Immature natural killer cell (primary cell): ENCODE measurements around the gene PWWP2B. TPM values are rescaled to one million over a fixed set of nuclear protein-coding genes. Genes with fewer than 3 reads are reported as not detected.

Experiments
- DNase-seq, 3 donors: peaks; one replicate each; pipeline ENCODE4 v3.0.0; 2022; ENCODE audit warnings: mixed read lengths in 1 of 3
- H3K27ac Mint-ChIP-seq, 6 donors: one replicate each; pipeline ENCODE4 v1.8.0; 2020; ENCODE audit warnings: mixed read lengths in 6 of 6, mild to moderate bottlenecking in 5 of 6, inconsistent platforms in 4 of 6, moderate library complexity in 3 of 6
- H3K27me3 Mint-ChIP-seq, 3 donors: one replicate each; pipeline ENCODE4 v1.8.0; 2020 to 2021; ENCODE audit warnings: low read depth in 3 of 3, mild to moderate bottlenecking in 3 of 3, mixed read lengths in 3 of 3, moderate library complexity in 3 of 3, inconsistent platforms in 1 of 3
- H3K36me3 Mint-ChIP-seq, 3 donors: one replicate each; pipeline ENCODE4 v1.8.0; 2020; ENCODE audit warnings: mixed read lengths in 3 of 3, inconsistent platforms in 2 of 3, mild to moderate bottlenecking in 2 of 3
- H3K4me1 Mint-ChIP-seq, 2 donors: one replicate each; pipeline ENCODE4 v1.8.0; 2020; ENCODE audit warnings: inconsistent platforms in 2 of 2, mild to moderate bottlenecking in 2 of 2, mixed read lengths in 2 of 2, moderate library complexity in 1 of 2
- H3K4me3 Mint-ChIP-seq, 5 donors: one replicate each; pipeline ENCODE4 v1.8.0; 2020; ENCODE audit warnings: mild to moderate bottlenecking in 5 of 5, mixed read lengths in 5 of 5, inconsistent platforms in 3 of 5, moderate library complexity in 3 of 5
- H3K9me3 Mint-ChIP-seq, 6 donors: one replicate each; pipeline ENCODE4 v1.8.0; 2020; ENCODE audit warnings: mild to moderate bottlenecking in 6 of 6, mixed read lengths in 6 of 6, inconsistent platforms in 4 of 6, moderate library complexity in 3 of 6
- polyA plus RNA-seq, 3 donors: library from polyadenylated mRNA; unstranded; fragments of 300-500 nt; fragmentation: Illumina TruSeq; gene quantifications; one replicate each; pipeline ENCODE4 v1.2.3, GENCODE V29; 2021

PWWP2B gene
- polyA plus RNA-seq, 3 donors from 2014 or later = 4.0 to 7.3 (median 4.3) TPM

- H3K36me3 Mint-ChIP-seq = no peaks in the 10 kb centered on the region
- no peak overlapping the region for H3K27ac Mint-ChIP-seq
- no peak for DNase-seq
- H3K4me3 Mint-ChIP-seq = no peak overlapping the region
- H3K9me3 Mint-ChIP-seq = no peaks in the 10 kb centered on the region
- H3K4me1 Mint-ChIP-seq = peaks cover 12 to 21% of the 10 kb centered on the region in 2 donors
- H3K27me3 Mint-ChIP-seq = peaks cover 0 to 4% (median 1%) of the 10 kb centered on the region in 3 donors
Observed at GRCh38 chr10:132439025-132439388, 42.0 kb downstream of the PWWP2B start.

GRCh38 chr10:132439424-132440163, 42.6 kb downstream of the PWWP2B start:
- H3K9me3 Mint-ChIP-seq = no peaks in the 10 kb centered on the region
- H3K27me3 Mint-ChIP-seq = peaks cover 0 to 4% (median 3%) of the 10 kb centered on the region in 3 donors
- H3K4me3 Mint-ChIP-seq = no peak overlapping the region
- no peak for DNase-seq
- peaks cover 9 to 16% of the 10 kb centered on the region in 2 donors for H3K4me1 Mint-ChIP-seq
- no peaks in the 10 kb centered on the region for H3K36me3 Mint-ChIP-seq
- H3K27ac Mint-ChIP-seq = peak overlapping the region in 4 of 6 donors; percentile 16 to 83 (median 64)

- Mint-ChIP-seq H3K27ac (no peak overlapping the region), H3K36me3 (no peaks in the 10 kb centered on the region)
Observed at GRCh38 chr10:132440791-132441565, 44.0 kb downstream of the PWWP2B start.

GRCh38 chr10:132441818-132442524, 45.0 kb downstream of the PWWP2B start:
- peaks cover 15 to 22% of the 10 kb centered on the region in 2 donors for H3K4me1 Mint-ChIP-seq
- H3K9me3 Mint-ChIP-seq = no peaks in the 10 kb centered on the region
- peak overlapping the region in 1 of 5 donors; percentile 5 for H3K4me3 Mint-ChIP-seq
- DNase-seq = no peak
- peaks cover 0 to 7% (median 4%) of the 10 kb centered on the region in 3 donors for H3K27me3 Mint-ChIP-seq
- no peaks in the 10 kb centered on the region for H3K36me3 Mint-ChIP-seq
- H3K27ac Mint-ChIP-seq = peak overlapping the region in 5 of 6 donors; percentile 11 to 83 (median 77)

More at GRCh38 chr10:132440791-132441565, 44.0 kb downstream of the PWWP2B start:
- no peaks in the 10 kb centered on the region for H3K9me3 Mint-ChIP-seq
- H3K27me3 Mint-ChIP-seq = peaks cover 0 to 4% (median 3%) of the 10 kb centered on the region in 3 donors
- H3K4me1 Mint-ChIP-seq = peaks cover 15% of the 10 kb centered on the region in 2 donors
- no peak overlapping the region for H3K4me3 Mint-ChIP-seq
- DNase-seq = no peak

- Mint-ChIP-seq H3K4me3 (no peak overlapping the region), H3K36me3 (no peaks in the 10 kb centered on the region), H3K27ac (no peak overlapping the region), H3K27me3 (peaks cover 3 to 11% (median 4%) of the 10 kb centered on the region in 3 donors), H3K4me1 (peaks cover 20 to 27% of the 10 kb centered on the region in 2 donors), H3K9me3 (no peaks in the 10 kb centered on the region)
- DNase-seq = no peak
Observed at GRCh38 chr10:132442636-132443035, 45.6 kb downstream of the PWWP2B start.

- peak; percentile 73 to 76 (median 73) for DNase-seq
- H3K4me1 Mint-ChIP-seq = peaks cover 28 to 32% of the 10 kb centered on the region in 2 donors
- peak overlapping the region in 1 of 5 donors; percentile 41 for H3K4me3 Mint-ChIP-seq
- no peaks in the 10 kb centered on the region for H3K36me3 Mint-ChIP-seq
- peaks cover 5 to 16% (median 7%) of the 10 kb centered on the region in 3 donors for H3K27me3 Mint-ChIP-seq
- H3K9me3 Mint-ChIP-seq = no peaks in the 10 kb centered on the region
- H3K27ac Mint-ChIP-seq = peak overlapping the region in 5 of 6 donors; percentile 24 to 84 (median 71)
Observed at GRCh38 chr10:132443605-132443982, 46.6 kb downstream of the PWWP2B start.

- no peak for DNase-seq
- Mint-ChIP-seq H3K36me3 (no peaks in the 10 kb centered on the region), H3K9me3 (no peaks in the 10 kb centered on the region), H3K4me1 (peaks cover 29 to 32% of the 10 kb centered on the region in 2 donors), H3K4me3 (peak overlapping the region in 1 of 5 donors; percentile 11), H3K27me3 (peaks cover 5 to 16% (median 7%) of the 10 kb centered on the region in 3 donors), H3K27ac (peak overlapping the region in 5 of 6 donors; percentile 38 to 96 (median 71))
Observed at GRCh38 chr10:132443983-132444876, 47.2 kb downstream of the PWWP2B start.

GRCh38 chr10:132444877-132445351, 47.9 kb downstream of the PWWP2B start:
- Mint-ChIP-seq H3K36me3 (no peaks in the 10 kb centered on the region), H3K4me1 (peaks cover 34% of the 10 kb centered on the region in 2 donors), H3K4me3 (no peak overlapping the region), H3K27ac (peak overlapping the region; percentile 67 to 96 (median 88)), H3K27me3 (peaks cover 5 to 15% (median 7%) of the 10 kb centered on the region in 3 donors), H3K9me3 (no peaks in the 10 kb centered on the region)
- DNase-seq = no peak

- H3K27ac Mint-ChIP-seq = peak overlapping the region; percentile 67 to 99 (median 96)
- H3K9me3 Mint-ChIP-seq = no peaks in the 10 kb centered on the region
- H3K4me3 Mint-ChIP-seq = peak overlapping the region in 2 of 5 donors; percentile 46
Observed at GRCh38 chr10:132445516-132446194, 48.7 kb downstream of the PWWP2B start.

GRCh38 chr10:132446195-132446581, 49.2 kb downstream of the PWWP2B start:
- DNase-seq = no peak
- Mint-ChIP-seq H3K27ac (peak overlapping the region; percentile 95 to 99 (median 96)), H3K4me3 (peak overlapping the region in 3 of 5 donors; percentile 59 to 81 (median 68)), H3K27me3 (peaks cover 7 to 15% (median 7%) of the 10 kb centered on the region in 3 donors), H3K4me1 (peaks cover 34% of the 10 kb centered on the region in 2 donors), H3K9me3 (no peaks in the 10 kb centered on the region), H3K36me3 (no peaks in the 10 kb centered on the region)

More at GRCh38 chr10:132445516-132446194, 48.7 kb downstream of the PWWP2B start:
- Mint-ChIP-seq H3K4me1 (peaks cover 34% of the 10 kb centered on the region in 2 donors), H3K27me3 (peaks cover 7 to 15% (median 7%) of the 10 kb centered on the region in 3 donors), H3K36me3 (no peaks in the 10 kb centered on the region)
- DNase-seq = no peak

- Mint-ChIP-seq H3K9me3 (no peaks in the 10 kb centered on the region), H3K27ac (peak overlapping the region; percentile 95 to 99 (median 96)), H3K36me3 (no peaks in the 10 kb centered on the region), H3K27me3 (peaks cover 6 to 15% (median 7%) of the 10 kb centered on the region in 3 donors), H3K4me3 (peak overlapping the region; percentile 48 to 81 (median 59)), H3K4me1 (peaks cover 32 to 38% of the 10 kb centered on the region in 2 donors)
- peak; percentile 61 to 74 (median 65) for DNase-seq
Observed at GRCh38 chr10:132446661-132447445, 49.9 kb downstream of the PWWP2B start.
